GM18867 (cell line): Measurements from ENCODE around the gene CLCNKB.
"Not testable (repeated sequence)": the region's sequence is repeated elsewhere in the genome, so short reads cannot be mapped to it uniquely, and the experiment has no call there.

Source experiments
- ATAC-seq: cut with Tn5 transposase; IDR thresholded peaks from one replicate; pipeline ENCODE4 v1.9.1; 2021; ENCODE audit warnings: mild to moderate bottlenecking, moderate library complexity; ENCODE audit not compliant: unreplicated experiment

CLCNKB gene

GRCh38 chr1:16055613-16056520 lies 12.3 kb downstream of the CLCNKB start:
- ATAC-seq, result peak; percentile 71

GRCh38 chr1:16056521-16056912 lies 12.9 kb downstream of the CLCNKB start:
- not testable (repeated sequence) for ATAC-seq

GRCh38 chr1:16057314-16057915 lies 13.8 kb downstream of the CLCNKB start:
- ATAC-seq, result not testable (repeated sequence)

- ATAC-seq, result not testable (repeated sequence)
Observed at GRCh38 chr1:16058394-16059120, 15.0 kb downstream of the CLCNKB start.

GRCh38 chr1:16061266-16061665 lies 17.7 kb downstream of the CLCNKB start:
- no peak for ATAC-seq

GRCh38 chr1:16061989-16062686 lies 18.6 kb downstream of the CLCNKB start:
- ATAC-seq, result not testable (repeated sequence)

- not testable (repeated sequence) for ATAC-seq
Observed at GRCh38 chr1:16062687-16063075, 19.1 kb downstream of the CLCNKB start.

- no peak for ATAC-seq
Observed at GRCh38 chr1:16063226-16063829, 19.7 kb downstream of the CLCNKB start.

GRCh38 chr1:16063921-16064320 lies 20.3 kb downstream of the CLCNKB start:
- ATAC-seq, result no peak

GRCh38 chr1:16064536-16065268 lies 21.1 kb downstream of the CLCNKB start:
- ATAC-seq, result no peak

GRCh38 chr1:16065269-16065576 lies 21.6 kb downstream of the CLCNKB start:
- ATAC-seq, result no peak

- no peak for ATAC-seq
Observed at GRCh38 chr1:16066245-16066644, 22.7 kb downstream of the CLCNKB start.

- ATAC-seq, result no peak
Observed at GRCh38 chr1:16067127-16067768, 23.7 kb downstream of the CLCNKB start.

GRCh38 chr1:16067933-16068332 lies 24.4 kb downstream of the CLCNKB start:
- ATAC-seq, result no peak

- ATAC-seq, result no peak
Observed at GRCh38 chr1:16068356-16069270, 25.0 kb downstream of the CLCNKB start.

- no peak for ATAC-seq
Observed at GRCh38 chr1:16070640-16071355, 27.2 kb downstream of the CLCNKB start.

- no peak for ATAC-seq
Observed at GRCh38 chr1:16071614-16072013, 28.0 kb downstream of the CLCNKB start.

GRCh38 chr1:16072095-16072494 lies 28.5 kb downstream of the CLCNKB start:
- no peak for ATAC-seq
